ENCODE data around the gene ALG12. TPM values are rescaled to one million over a fixed set of nuclear protein-coding genes. Genes with fewer than 3 reads are reported as not detected.
A peak's percentile ranks its signal among the peaks of the same experiment; 100 is the strongest.

The ALG12 gene
- total and polyA plus RNA-seq, 2 of the 13 experiments (the other 11 are each of a cell fraction or from before 2014, with no cell fraction given), result 7.8 to 15.8 TPM

DNA sequence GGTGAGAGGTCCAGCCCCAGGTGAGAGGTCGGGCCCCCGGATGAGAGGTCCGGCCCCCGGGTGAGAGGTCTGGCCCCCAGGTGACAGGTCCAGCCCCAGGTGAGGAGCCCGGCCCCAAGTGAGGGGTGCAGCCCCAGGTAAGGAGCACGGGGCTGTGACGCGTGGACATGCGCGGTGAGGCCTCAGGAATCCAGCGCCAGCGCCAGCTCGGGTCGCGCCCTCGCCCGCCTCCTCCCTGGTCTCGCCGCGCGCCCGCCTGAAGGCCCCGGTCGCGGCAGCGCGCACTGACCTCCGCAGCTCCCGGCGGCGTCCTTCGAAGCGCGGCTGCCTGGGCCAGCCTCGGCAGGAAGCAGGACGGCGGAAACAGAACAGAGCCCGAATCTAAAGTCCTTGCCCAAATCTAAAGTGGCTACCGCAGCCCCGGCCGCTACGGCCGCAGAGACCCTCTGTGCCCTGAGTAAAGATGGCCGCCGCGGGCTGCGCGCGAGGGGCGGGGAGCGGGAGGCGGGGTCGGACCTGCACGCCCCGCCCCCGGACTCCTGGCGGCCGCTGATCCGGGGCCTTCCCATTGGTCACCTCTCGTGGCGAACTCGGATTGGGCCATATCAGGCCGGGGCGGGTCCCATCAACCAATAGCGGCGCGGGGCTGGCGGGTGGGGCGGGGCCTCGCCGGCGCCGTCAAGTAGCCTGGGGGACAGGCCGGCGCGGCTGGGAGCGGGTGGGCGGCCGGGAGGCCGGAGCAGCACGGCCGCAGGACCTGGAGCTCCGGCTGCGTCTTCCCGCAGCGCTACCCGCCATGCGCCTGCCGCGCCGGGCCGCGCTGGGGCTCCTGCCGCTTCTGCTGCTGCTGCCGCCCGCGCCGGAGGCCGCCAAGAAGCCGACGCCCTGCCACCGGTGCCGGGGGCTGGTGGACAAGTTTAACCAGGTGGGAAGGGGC, at the start of gene ALG12, which contains the start of gene CRELD2 (continued):
- TF ChIP-seq U2AF1 (optimal IDR thresholded peaks at IDR 0.05; ENCODE audit: low read depth, low read length), result no peak
- no peak for TF ChIP-seq ZNF512B (CRISPR knock-in tag; IDR thresholded peaks at IDR 0.05; ENCODE audit: borderline replicate concordance)
- TF ChIP-seq ATF1 (CRISPR knock-in tag; IDR thresholded peaks at IDR 0.05), result no peak
- TF ChIP-seq SRSF9 (IDR thresholded peaks at IDR 0.05; ENCODE audit: borderline replicate concordance, insufficient read depth, low read depth, low read length, poor library complexity, severe bottlenecking), result no peak
- peak; percentile 89; the same call in 1 of the 2 replicates for TF ChIP-seq CCDC6 (CRISPR knock-in tag; IDR thresholded peaks at IDR 0.05)
- peak; percentile 40; the same call in 1 of the 2 replicates for TF ChIP-seq ZNF547 (CRISPR knock-in tag; IDR thresholded peaks at IDR 0.05)
- peak; percentile 81 for TF ChIP-seq NFYC (CRISPR knock-in tag; IDR thresholded peaks at IDR 0.05)
- TF ChIP-seq SIX4 (CRISPR knock-in tag; IDR thresholded peaks at IDR 0.05), result no peak
- TF ChIP-seq PPARG (CRISPR knock-in tag; conservative IDR thresholded peaks at IDR 0.05), result peak; percentile 38; the same call in 1 of the 2 replicates
- peak; percentile 75 for TF ChIP-seq SAP130 (CRISPR knock-in tag; IDR thresholded peaks at IDR 0.05; ENCODE audit: low read depth)
- no peak for TF ChIP-seq USF2 (IDR thresholded peaks at IDR 0.05; ENCODE audit: low read depth, low read length)
- no peak for TF ChIP-seq USF2 (CRISPR knock-in tag; IDR thresholded peaks at IDR 0.05; ENCODE audit: borderline replicate concordance)
- TF ChIP-seq ZNF549 (CRISPR knock-in tag; IDR thresholded peaks at IDR 0.05), result no peak
- TF ChIP-seq GATA4 (IDR thresholded peaks at IDR 0.05; ENCODE audit: borderline replicate concordance, low read depth), result 0 out of 2 replicates have a peak, but pooled peaks have one; percentile 3
- TF ChIP-seq, protein P1, sequence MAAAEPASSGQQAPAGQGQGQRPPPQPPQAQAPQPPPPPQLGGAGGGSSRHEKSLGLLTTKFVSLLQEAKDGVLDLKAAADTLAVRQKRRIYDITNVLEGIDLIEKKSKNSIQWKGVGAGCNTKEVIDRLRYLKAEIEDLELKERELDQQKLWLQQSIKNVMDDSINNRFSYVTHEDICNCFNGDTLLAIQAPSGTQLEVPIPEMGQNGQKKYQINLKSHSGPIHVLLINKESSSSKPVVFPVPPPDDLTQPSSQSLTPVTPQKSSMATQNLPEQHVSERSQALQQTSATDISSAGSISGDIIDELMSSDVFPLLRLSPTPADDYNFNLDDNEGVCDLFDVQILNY (CRISPR knock-in tag; conservative IDR thresholded peaks at IDR 0.05), result peak; percentile 73
- TF ChIP-seq ZNF839 (CRISPR knock-in tag; IDR thresholded peaks at IDR 0.05; ENCODE audit: borderline replicate concordance), result no peak
- no peak for TF ChIP-seq DPF2 (CRISPR knock-in tag; IDR thresholded peaks at IDR 0.05; ENCODE audit: borderline replicate concordance, low read depth)
- no peak; the same call in 1 of the 2 replicates for TF ChIP-seq HBP1 (CRISPR knock-in tag; IDR thresholded peaks at IDR 0.05; ENCODE audit: low read depth)
- peak; percentile 50; the same call in 1 of the 2 replicates for TF ChIP-seq RFXAP (CRISPR knock-in tag; IDR thresholded peaks at IDR 0.05; ENCODE audit: borderline replicate concordance)
- no peak for TF ChIP-seq ZNF766 (CRISPR knock-in tag; IDR thresholded peaks at IDR 0.05; ENCODE audit: borderline replicate concordance)
- no peak for TF ChIP-seq ZNF496 (CRISPR knock-in tag; IDR thresholded peaks at IDR 0.05; ENCODE audit: insufficient replicate concordance)
- TF ChIP-seq ZNF101 (CRISPR knock-in tag; IDR thresholded peaks at IDR 0.05; ENCODE audit: borderline replicate concordance, low read depth), result no peak
